Fibroblast of skin of left quadriceps (primary cell): ENCODE results near the gene LMAN1L.
"Not testable (repeated sequence)": the region's sequence is repeated elsewhere in the genome, so short reads cannot be mapped to it uniquely, and the experiment has no call there.

Experiments
- DNase-seq, 2 experiments: peaks; one replicate each; pipeline ENCODE4 v3.0.0-alpha.2; 2013; ENCODE audit warnings: low read depth in 2 of 2

Gene LMAN1L

GRCh38 chr15:74782259-74783071 is 30.2 kb upstream of the LMAN1L start:
- no peak for DNase-seq

GRCh38 chr15:74783072-74783807 is 29.4 kb upstream of the LMAN1L start:
- no peak for DNase-seq

GRCh38 chr15:74783808-74784175 is 28.8 kb upstream of the LMAN1L start:
- no peak for DNase-seq

GRCh38 chr15:74784426-74785193 is 28.0 kb upstream of the LMAN1L start:
- DNase-seq: no peak

GRCh38 chr15:74785194-74786032 is 27.2 kb upstream of the LMAN1L start:
- DNase-seq: no peak

GRCh38 chr15:74786081-74786480 is 26.6 kb upstream of the LMAN1L start:
- not testable (repeated sequence) for DNase-seq

GRCh38 chr15:74786551-74787165 is 26.0 kb upstream of the LMAN1L start:
- DNase-seq: no peak

GRCh38 chr15:74787251-74788041 is 25.2 kb upstream of the LMAN1L start:
- DNase-seq: no peak

GRCh38 chr15:74788042-74788682 is 24.5 kb upstream of the LMAN1L start:
- no peak for DNase-seq

GRCh38 chr15:74788683-74789151 is 23.9 kb upstream of the LMAN1L start:
- no peak for DNase-seq

GRCh38 chr15:74789171-74789631 is 23.4 kb upstream of the LMAN1L start:
- no peak for DNase-seq

GRCh38 chr15:74789741-74790079 is 22.9 kb upstream of the LMAN1L start:
- DNase-seq: no peak

GRCh38 chr15:74790080-74790916 is 22.3 kb upstream of the LMAN1L start:
- no peak for DNase-seq

GRCh38 chr15:74791007-74791406 is 21.6 kb upstream of the LMAN1L start:
- no peak for DNase-seq

- no peak for DNase-seq
Measured at GRCh38 chr15:74791667-74792066, 21.0 kb upstream of the LMAN1L start.

GRCh38 chr15:74792227-74793016 is 20.2 kb upstream of the LMAN1L start:
- no peak for DNase-seq

GRCh38 chr15:74793135-74794028 is 19.3 kb upstream of the LMAN1L start:
- no peak for DNase-seq
